ENCODE data around the gene ANO6. TPM values are rescaled to one million over a fixed set of nuclear protein-coding genes. Genes with fewer than 3 reads are reported as not detected.

Gene ANO6
- polyA plus RNA-seq, 1 donor (not counting 4 experiments of a cell fraction or from before 2014, with no cell fraction given), result 64.3 TPM

- no peaks in the 10 kb centered on the region for H3K36me3 ChIP-seq (ENCODE audit: control insufficient read depth in 2 of 2, extremely low read depth in 1 of 2, insufficient read depth in 2 of 2, low read length in 2 of 2)
Measured at GRCh38 chr12:45205165-45205825, 10.6 kb upstream of the ANO6 start.

GRCh38 chr12:45208604-45209487 lies 7.0 kb upstream of the ANO6 start:
- dilution Hi-C loops (cut with MboI; ENCODE audit: extremely low pct_ligation_motif_present, low sequenced_read_pairs), result no loop called here

More at GRCh38 chr12:45205165-45205825, 10.6 kb upstream of the ANO6 start:
- FAIRE-seq (no peak), DNase-seq (ENCODE audit: low read depth, low spot score) (no peak)
- Histone ChIP-seq H3K79me2 (ENCODE audit: control insufficient read depth, insufficient read depth, low read length) (no peaks in the 10 kb centered on the region), H3K4me3 (ENCODE audit: control insufficient read depth in 2 of 3, extremely low read depth in 1 of 3, insufficient read depth in 2 of 3, low read depth in 1 of 3, low read length in 3 of 3) (no peak overlapping the region), H3K4me1 (ENCODE audit: control insufficient read depth, extremely low read depth, insufficient read depth, low read length) (peaks cover 7% of the 10 kb centered on the region), H3K4me2 (ENCODE audit: control insufficient read depth, extremely low read depth, insufficient read depth, low read depth, low read length) (no peak overlapping the region), H2AFZ (ENCODE audit: control insufficient read depth, low read length) (no peak overlapping the region), H3K9ac (ENCODE audit: control insufficient read depth, extremely low read depth, insufficient read depth, low read length) (no peak overlapping the region), H3K9me1 (ENCODE audit: control insufficient read depth, extremely low read depth, insufficient read depth, low read length) (no peaks in the 10 kb centered on the region), H4K20me1 (ENCODE audit: control insufficient read depth, extremely low read depth, insufficient read depth, low read length) (no peaks in the 10 kb centered on the region), H3K27ac (ENCODE audit: control insufficient read depth, insufficient read depth, low read length) (no peak overlapping the region), H3K9me3 (ENCODE audit: control insufficient read depth, low read depth, low read length) (no peaks in the 10 kb centered on the region), H3K27me3 (ENCODE audit: control insufficient read depth, extremely low read depth, insufficient read depth, low read length) (no peaks in the 10 kb centered on the region)
- TF ChIP-seq EZH2 (IDR thresholded peaks at IDR 0.05; ENCODE audit: low read length) (no peak), CTCF (optimal IDR thresholded peaks at IDR 0.05 in 1 of 3, IDR thresholded peaks at IDR 0.05 in 1 of 3, conservative IDR thresholded peaks at IDR 0.05 in 1 of 3; ENCODE audit: extremely low read depth in 1 of 3, insufficient read depth in 2 of 3, low read length in 3 of 3) (no peak)
- dilution Hi-C loops (cut with MboI; ENCODE audit: extremely low pct_ligation_motif_present, low sequenced_read_pairs), result no loop called here

More at GRCh38 chr12:45208604-45209487, 7.0 kb upstream of the ANO6 start:
- peaks cover 2% of the 10 kb centered on the region for H3K79me2 ChIP-seq (ENCODE audit: control insufficient read depth, insufficient read depth, low read length)
- H2AFZ ChIP-seq (ENCODE audit: control insufficient read depth, low read length), result no peak overlapping the region
- DNase-seq (ENCODE audit: low read depth, low spot score) (no peak), FAIRE-seq (peak; percentile 60)
- H3K27me3 ChIP-seq (ENCODE audit: control insufficient read depth, extremely low read depth, insufficient read depth, low read length), result no peaks in the 10 kb centered on the region
- peaks cover 7% of the 10 kb centered on the region for H3K4me1 ChIP-seq (ENCODE audit: control insufficient read depth, extremely low read depth, insufficient read depth, low read length)
- H3K4me2 ChIP-seq (ENCODE audit: control insufficient read depth, extremely low read depth, insufficient read depth, low read depth, low read length), result no peak overlapping the region
- H3K27ac ChIP-seq (ENCODE audit: control insufficient read depth, insufficient read depth, low read length), result no peak overlapping the region
- no peak overlapping the region for H3K9ac ChIP-seq (ENCODE audit: control insufficient read depth, extremely low read depth, insufficient read depth, low read length)
- no peaks in the 10 kb centered on the region for H3K9me1 ChIP-seq (ENCODE audit: control insufficient read depth, extremely low read depth, insufficient read depth, low read length)
- no peaks in the 10 kb centered on the region for H3K36me3 ChIP-seq (ENCODE audit: control insufficient read depth in 2 of 2, extremely low read depth in 1 of 2, insufficient read depth in 2 of 2, low read length in 2 of 2)
- H4K20me1 ChIP-seq (ENCODE audit: control insufficient read depth, extremely low read depth, insufficient read depth, low read length), result no peaks in the 10 kb centered on the region
- no peaks in the 10 kb centered on the region for H3K9me3 ChIP-seq (ENCODE audit: control insufficient read depth, low read depth, low read length)
- no peak overlapping the region for H3K4me3 ChIP-seq (ENCODE audit: control insufficient read depth in 2 of 3, extremely low read depth in 1 of 3, insufficient read depth in 2 of 3, low read depth in 1 of 3, low read length in 3 of 3)
- TF ChIP-seq CTCF (optimal IDR thresholded peaks at IDR 0.05 in 1 of 3, IDR thresholded peaks at IDR 0.05 in 1 of 3, conservative IDR thresholded peaks at IDR 0.05 in 1 of 3; ENCODE audit: extremely low read depth in 1 of 3, insufficient read depth in 2 of 3, low read length in 3 of 3), result no peak
- TF ChIP-seq EZH2 (IDR thresholded peaks at IDR 0.05; ENCODE audit: low read length), result no peak

Measured in keratinocyte (primary cell).